Effector memory CD4-positive, alpha-beta T cell (primary cell): Measurements from ENCODE around the gene TBX4.

Experiments used
- DNase-seq, 3 donors: peaks; one replicate each; pipeline ENCODE4 v3.0.0-alpha.2; 2020
- H3K27ac ChIP-seq: 2 replicates; pipeline ENCODE4 v1.7.0; 2013; ENCODE audit warnings: mild to moderate bottlenecking, low read length, moderate library complexity; ENCODE audit not compliant: insufficient read depth, poor library complexity, severe bottlenecking
- H3K27me3 ChIP-seq: replicated peaks from 2 replicates; pipeline ENCODE4 v1.7.0; 2013; ENCODE audit warnings: mild to moderate bottlenecking, low read length; ENCODE audit not compliant: insufficient read depth, control insufficient read depth, poor library complexity, severe bottlenecking
- H3K36me3 ChIP-seq: 2 replicates; pipeline ENCODE4 v1.7.0; 2013; ENCODE audit warnings: mild to moderate bottlenecking, low read length, moderate library complexity; ENCODE audit not compliant: control insufficient read depth, insufficient read depth
- H3K4me1 ChIP-seq: 2 replicates; pipeline ENCODE4 v1.7.0; 2013; ENCODE audit warnings: low read length, mild to moderate bottlenecking; ENCODE audit not compliant: control insufficient read depth, insufficient read depth, poor library complexity, severe bottlenecking
- H3K4me3 ChIP-seq: 2 replicates; pipeline ENCODE4 v1.7.0; 2013; ENCODE audit warnings: low read length, low read depth, mild to moderate bottlenecking; ENCODE audit not compliant: insufficient read depth, poor library complexity, severe bottlenecking
- H3K9me3 ChIP-seq: 2 replicates; pipeline ENCODE4 v1.7.0; 2013; ENCODE audit warnings: mild to moderate bottlenecking, low read length, moderate library complexity; ENCODE audit not compliant: control insufficient read depth

TBX4 gene

GRCh38 chr17:61414141-61414935 lies 37.9 kb upstream of the TBX4 start:
- H3K4me1 ChIP-seq: peaks cover 33% of the 10 kb centered on the region
- peaks cover 24% of the 10 kb centered on the region for H3K27me3 ChIP-seq
- DNase-seq: no peak
- no peaks in the 10 kb centered on the region for H3K9me3 ChIP-seq
- H3K27ac ChIP-seq: no peak overlapping the region
- no peaks in the 10 kb centered on the region for H3K36me3 ChIP-seq
- H3K4me3 ChIP-seq: no peak overlapping the region

GRCh38 chr17:61414936-61415251 lies 37.3 kb upstream of the TBX4 start:
- Histone ChIP-seq H3K36me3 (no peaks in the 10 kb centered on the region), H3K4me1 (peaks cover 32% of the 10 kb centered on the region), H3K27ac (no peak overlapping the region), H3K9me3 (no peaks in the 10 kb centered on the region), H3K27me3 (peaks cover 22% of the 10 kb centered on the region), H3K4me3 (no peak overlapping the region)
- DNase-seq: no peak

DNA sequence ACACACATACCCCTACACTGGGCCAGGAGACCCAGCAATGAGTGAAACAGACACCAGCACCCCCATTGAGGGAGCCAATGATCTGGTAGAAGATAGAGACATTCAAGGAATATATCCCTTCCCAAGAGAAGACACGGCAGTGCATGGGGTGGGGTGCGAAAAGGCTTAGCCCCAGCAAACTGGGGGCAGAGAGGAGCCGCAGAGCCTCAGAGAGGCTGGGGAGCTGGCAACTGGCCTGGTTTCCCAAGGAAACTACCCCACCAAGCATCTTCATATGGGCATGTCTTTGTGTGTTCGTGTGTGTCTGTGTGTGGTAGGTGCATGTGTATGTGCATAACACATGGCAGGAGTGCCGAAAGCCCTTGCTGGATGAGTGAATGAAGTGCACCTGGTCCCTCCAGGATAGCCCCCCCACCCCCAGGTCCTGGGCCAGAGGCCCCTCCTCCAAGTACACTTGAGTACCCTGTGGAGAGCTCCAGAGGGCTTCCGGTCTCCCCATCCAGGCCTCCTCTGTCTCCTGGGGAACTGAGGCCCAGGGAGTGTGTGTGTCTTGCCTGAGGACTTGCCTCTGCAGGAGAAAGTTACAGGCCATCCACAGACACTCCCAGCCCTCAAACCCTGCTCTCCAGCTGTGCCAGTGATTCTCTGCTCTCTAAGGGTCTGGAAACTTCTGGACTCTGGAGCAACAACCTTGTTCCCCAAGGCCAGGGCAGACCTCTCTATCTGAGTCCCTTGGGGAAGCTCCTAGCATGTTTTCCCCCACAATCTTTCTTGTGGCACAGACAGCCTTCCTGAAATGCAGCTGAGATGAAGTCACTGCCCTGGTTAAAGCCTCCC lies 36.6 kb upstream of the TBX4 start:
- Histone ChIP-seq H3K4me1 (peaks cover 26% of the 10 kb centered on the region), H3K4me3 (no peak overlapping the region), H3K36me3 (no peaks in the 10 kb centered on the region), H3K27me3 (peaks cover 15% of the 10 kb centered on the region), H3K27ac (no peak overlapping the region), H3K9me3 (no peaks in the 10 kb centered on the region)
- DNase-seq: no peak

DNA sequence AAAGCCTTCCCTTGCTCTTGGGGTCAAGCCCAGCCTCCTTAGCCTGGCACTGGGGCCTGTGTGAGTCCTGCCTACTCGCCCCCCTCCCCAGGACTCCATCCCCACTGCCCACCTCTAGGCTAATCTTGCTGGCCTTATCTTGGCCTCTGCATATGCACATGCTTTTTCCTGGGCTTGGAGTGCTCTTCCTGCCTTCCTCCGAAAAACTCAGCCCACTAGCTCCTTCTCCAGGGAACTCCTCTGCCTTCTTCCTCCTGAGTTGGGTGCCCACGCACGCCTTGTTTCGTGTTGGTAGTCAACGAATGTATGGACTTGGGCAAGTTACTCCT lies 36.0 kb upstream of the TBX4 start:
- H3K9me3 ChIP-seq: no peaks in the 10 kb centered on the region
- H3K27me3 ChIP-seq: peaks cover 11% of the 10 kb centered on the region
- no peak overlapping the region for H3K4me3 ChIP-seq
- H3K4me1 ChIP-seq: peaks cover 20% of the 10 kb centered on the region
- no peak overlapping the region for H3K27ac ChIP-seq
- no peaks in the 10 kb centered on the region for H3K36me3 ChIP-seq
- no peak for DNase-seq

- H3K27me3 ChIP-seq: peaks cover 6% of the 10 kb centered on the region
- H3K9me3 ChIP-seq: no peaks in the 10 kb centered on the region
- H3K27ac ChIP-seq: no peak overlapping the region
- DNase-seq: peak in 1 of 3 donors; percentile 40
- H3K4me3 ChIP-seq: no peak overlapping the region
- H3K4me1 ChIP-seq: peaks cover 15% of the 10 kb centered on the region
- H3K36me3 ChIP-seq: no peaks in the 10 kb centered on the region
These were observed 35.5 kb upstream of the TBX4 start for GRCh38 chr17:61416540-61417363.

DNA sequence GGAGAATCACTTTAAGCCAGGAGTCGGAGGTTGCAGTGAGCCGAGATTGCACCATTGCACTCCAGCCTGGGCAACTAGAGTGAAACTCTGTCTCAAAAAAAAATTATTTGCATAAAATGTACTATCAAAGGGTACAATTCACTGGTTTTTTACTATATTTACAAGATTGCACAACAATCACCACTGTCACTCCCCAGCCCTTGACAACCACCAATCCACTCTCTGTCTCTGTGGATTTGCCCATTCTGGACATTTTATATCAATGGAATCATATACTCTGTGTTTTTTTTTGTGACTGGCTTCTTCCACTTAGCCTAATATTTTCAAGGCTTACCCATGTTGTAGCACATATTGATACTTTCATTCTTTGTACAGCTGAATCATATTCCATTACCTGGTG lies 33.8 kb upstream of the TBX4 start:
- Histone ChIP-seq H3K4me1 (peaks cover 7% of the 10 kb centered on the region), H3K27me3 (no peaks in the 10 kb centered on the region), H3K36me3 (no peaks in the 10 kb centered on the region), H3K4me3 (no peak overlapping the region), H3K27ac (no peak overlapping the region), H3K9me3 (no peaks in the 10 kb centered on the region)
- DNase-seq: no peak

- H3K27me3 ChIP-seq: no peaks in the 10 kb centered on the region
- no peak for DNase-seq
- H3K9me3 ChIP-seq: no peaks in the 10 kb centered on the region
- H3K4me3 ChIP-seq: no peak overlapping the region
- H3K4me1 ChIP-seq: peaks cover 7% of the 10 kb centered on the region
- H3K27ac ChIP-seq: no peak overlapping the region
- no peaks in the 10 kb centered on the region for H3K36me3 ChIP-seq
These were observed 32.7 kb upstream of the TBX4 start for GRCh38 chr17:61419496-61420046.

DNA sequence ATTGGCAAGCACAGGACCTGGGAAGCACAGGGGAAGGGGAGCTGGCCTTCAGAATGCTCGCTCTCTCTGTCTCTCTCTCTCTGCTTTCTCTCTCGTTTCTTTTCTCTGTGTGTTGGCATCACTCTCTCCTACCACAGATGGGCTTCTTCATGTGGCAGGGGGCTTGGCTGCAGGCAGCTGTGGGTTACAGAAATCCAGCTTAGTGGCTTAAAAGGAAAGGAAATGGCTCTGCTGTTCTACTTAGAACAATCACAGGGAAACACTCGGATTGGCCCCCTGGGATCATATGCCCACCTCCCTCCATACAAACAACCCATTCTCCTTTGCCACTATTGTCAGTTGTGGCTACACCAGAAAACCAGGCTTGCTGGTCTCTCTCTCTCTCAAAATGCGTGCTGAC lies 32.2 kb upstream of the TBX4 start:
- H3K27ac ChIP-seq: no peak overlapping the region
- no peak for DNase-seq
- no peaks in the 10 kb centered on the region for H3K36me3 ChIP-seq
- no peaks in the 10 kb centered on the region for H3K9me3 ChIP-seq
- peaks cover 7% of the 10 kb centered on the region for H3K4me1 ChIP-seq
- H3K4me3 ChIP-seq: no peak overlapping the region
- no peaks in the 10 kb centered on the region for H3K27me3 ChIP-seq

- peaks cover 7% of the 10 kb centered on the region for H3K4me1 ChIP-seq
- no peak for DNase-seq
- no peaks in the 10 kb centered on the region for H3K9me3 ChIP-seq
- no peaks in the 10 kb centered on the region for H3K36me3 ChIP-seq
- no peaks in the 10 kb centered on the region for H3K27me3 ChIP-seq
- H3K4me3 ChIP-seq: no peak overlapping the region
- no peak overlapping the region for H3K27ac ChIP-seq
These were observed 31.4 kb upstream of the TBX4 start for GRCh38 chr17:61420745-61421398.
